ENCODE results near the gene EFTUD2. TPM values are rescaled to one million over a fixed set of nuclear protein-coding genes. Genes with fewer than 3 reads are reported as not detected.

The EFTUD2 gene
- total and polyA plus RNA-seq, 2 of the 8 experiments (the other 6 are each of a cell fraction or from before 2014, with no cell fraction given), result 118 to 195 TPM

DNA sequence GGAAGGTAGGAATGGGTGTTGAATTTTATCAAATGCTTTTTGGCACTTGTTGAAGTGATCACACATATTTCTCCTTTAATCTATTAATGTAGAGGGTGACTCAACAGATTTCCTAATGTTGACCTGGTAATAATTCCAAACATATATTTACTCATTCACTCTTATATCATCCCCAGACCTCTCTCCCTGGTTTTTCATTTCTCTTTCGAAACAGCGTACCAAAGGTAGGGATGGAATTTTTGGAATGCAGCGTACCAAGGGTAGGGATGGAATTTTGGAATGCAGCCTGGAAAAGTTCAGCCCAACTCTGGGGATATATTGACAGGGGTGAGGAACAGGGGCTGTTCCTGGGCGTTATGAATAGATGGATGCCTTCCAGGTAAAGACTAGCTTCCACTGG is 41.1 kb upstream of the EFTUD2 start:
- no peak for DNase-seq (ENCODE audit: low read depth in 1 of 2, low spot score in 2 of 2)
- H3K79me2 ChIP-seq (ENCODE audit: control insufficient read depth in 1 of 2, insufficient read depth in 2 of 2, low read length in 2 of 2), result peaks cover 3 to 58% of the 10 kb centered on the region in 2 experiments
- H3K27me3 ChIP-seq (replicated peaks in 1 of 4; ENCODE audit: control insufficient read depth in 3 of 4, extremely low read depth in 1 of 4, insufficient read depth in 3 of 4, low read length in 3 of 4), result no peaks in the 10 kb centered on the region
- H3K23me2 ChIP-seq (ENCODE audit: low read depth, low read length), result no peaks in the 10 kb centered on the region
- no peak overlapping the region for H3K4ac ChIP-seq (replicated peaks; ENCODE audit: insufficient read length, low read depth, low read length)
- no peak overlapping the region for H3K4me3 ChIP-seq (ENCODE audit: extremely low read depth in 1 of 4, insufficient read depth in 2 of 4, low read depth in 3 of 4, low read length in 4 of 4)
- H3K4me1 ChIP-seq (replicated peaks in 1 of 4; ENCODE audit: control insufficient read depth in 3 of 4, insufficient read depth in 4 of 4, low read length in 3 of 4), result 0 out of 7 replicates have a peak, but pooled peaks cover 0 to 2% (median 0%) of the 10 kb centered on the region in 4 experiments
- no peak overlapping the region for H3K9ac ChIP-seq (replicated peaks in 1 of 4; ENCODE audit: extremely low read depth in 1 of 4, low read depth in 3 of 4, low read length in 3 of 4)
- no peak overlapping the region for H3K4me2 ChIP-seq (ENCODE audit: insufficient read depth in 1 of 2, low read depth in 2 of 2, low read length in 2 of 2)
- no peak overlapping the region for H3K18ac ChIP-seq (ENCODE audit: extremely low read depth, low read length)
- H4K91ac ChIP-seq (replicated peaks; ENCODE audit: insufficient read length, low read length), result no peak overlapping the region
- no peak overlapping the region for H3K27ac ChIP-seq (ENCODE audit: low read depth, low read length)
- no peak overlapping the region for H2BK20ac ChIP-seq (ENCODE audit: low read length)
- no peak overlapping the region for H2BK5ac ChIP-seq (ENCODE audit: low read depth, low read length)
- no peak overlapping the region for H4K5ac ChIP-seq (ENCODE audit: insufficient read length, low read depth, low read length)
- ChIA-PET POLR2A (ENCODE audit: partially characterized antibody) (interaction anchor here (1.0 to 5.0 kb wide), 7 partner anchors 10 to 100 kb away, joined by 3 to 25 read pairs (median 4); no protein-coding TSS in a partner anchor), CTCF (ENCODE audit: partially characterized antibody) (interaction anchor here (0.9 to 3.5 kb wide), 9 partner anchors 11 to 82 kb away, joined by 3 to 15 read pairs (median 5); no protein-coding TSS in a partner anchor)
- no peak overlapping the region for H2BK12ac ChIP-seq (ENCODE audit: low read depth, low read length)
- FAIRE-seq, result peak; percentile 19
- H3K36me3 ChIP-seq (ENCODE audit: control insufficient read depth in 2 of 4, insufficient read depth in 4 of 4, low read length in 3 of 4), result peaks cover 0 to 17% (median 10%) of the 10 kb centered on the region in 4 experiments; a peak in 5 of 8 replicates
- no peaks in the 10 kb centered on the region for H3K9me3 ChIP-seq (ENCODE audit: insufficient read depth in 2 of 2, low read depth in 1 of 2, low read length in 1 of 2)
- no peak overlapping the region for H2AK5ac ChIP-seq (ENCODE audit: low read depth, low read length)
- TF ChIP-seq TEAD4 (IDR thresholded peaks at IDR 0.05; ENCODE audit: low read depth, low read length), result peak; percentile 58; the same call in 1 of the 2 replicates
- TF ChIP-seq EGR1 (IDR thresholded peaks at IDR 0.05; ENCODE audit: borderline replicate concordance, low read depth, low read length), result no peak
- H2AFZ ChIP-seq (ENCODE audit: low read length), result no peak overlapping the region
- no peak overlapping the region for H2BK120ac ChIP-seq (replicated peaks; ENCODE audit: low read depth, low read length)
- H4K8ac ChIP-seq (ENCODE audit: extremely low read depth, insufficient read depth, low read length), result no peak overlapping the region
- 88% methylated on average over 4 of the region's 4 CpGs; no CpG with 5 or more reads in 1 of the 2 experiments for WGBS, 2 experiments (ENCODE audit: extremely low coverage in 1 of 2, insufficient coverage in 1 of 2, insufficient read length in 1 of 2, insufficient replicate concordance in 2 of 2, low coverage in 1 of 2, low lambda C conversion rate in 2 of 2, missing lambda C conversion rate in 1 of 2)
- peaks cover 4% of the 10 kb centered on the region in 2 experiments for H4K20me1 ChIP-seq (replicated peaks in 1 of 2; ENCODE audit: control insufficient read depth in 1 of 2, insufficient read depth in 2 of 2, low read length in 2 of 2)
- no peak overlapping the region for H3K23ac ChIP-seq (ENCODE audit: insufficient read length)
- peaks cover 5% of the 10 kb centered on the region; the same call in 1 of the 2 replicates for H3K79me1 ChIP-seq (ENCODE audit: low read depth, low read length)
- no peak overlapping the region for H3K14ac ChIP-seq (ENCODE audit: insufficient read length)
- H2BK15ac ChIP-seq (ENCODE audit: low read length), result no peak overlapping the region
- H3K56ac ChIP-seq (replicated peaks; ENCODE audit: insufficient read length, low read depth, low read length), result no peak overlapping the region
